IPS-18a (cell line): ENCODE results near the gene DST.

Source experiments
- H3K27ac ChIP-seq: one replicate; pipeline ENCODE4 v1.5.1; 2013; ENCODE audit warnings: low read length
- H3K27me3 ChIP-seq: one replicate; pipeline ENCODE4 v1.6.1; 2013; ENCODE audit warnings: mild to moderate bottlenecking, low read length; ENCODE audit not compliant: control insufficient read depth, insufficient read depth
- H3K36me3 ChIP-seq: one replicate; pipeline ENCODE4 v1.6.1; 2013; ENCODE audit warnings: low read depth, low read length; ENCODE audit not compliant: control insufficient read depth
- H3K4me1 ChIP-seq: one replicate; pipeline ENCODE4 v1.6.1; 2013; ENCODE audit warnings: low read depth, low read length; ENCODE audit not compliant: control insufficient read depth
- H3K4me3 ChIP-seq: one replicate; pipeline ENCODE4 v1.5.1; 2013; ENCODE audit warnings: low read length
- H3K9ac ChIP-seq: one replicate; pipeline ENCODE4 v1.6.1; 2013; ENCODE audit warnings: mild to moderate bottlenecking, low read length, moderate library complexity
- H3K9me3 ChIP-seq: one replicate; pipeline ENCODE4 v1.6.1; 2013; ENCODE audit warnings: low read depth, low read length; ENCODE audit not compliant: control insufficient read depth

Gene DST

DNA sequence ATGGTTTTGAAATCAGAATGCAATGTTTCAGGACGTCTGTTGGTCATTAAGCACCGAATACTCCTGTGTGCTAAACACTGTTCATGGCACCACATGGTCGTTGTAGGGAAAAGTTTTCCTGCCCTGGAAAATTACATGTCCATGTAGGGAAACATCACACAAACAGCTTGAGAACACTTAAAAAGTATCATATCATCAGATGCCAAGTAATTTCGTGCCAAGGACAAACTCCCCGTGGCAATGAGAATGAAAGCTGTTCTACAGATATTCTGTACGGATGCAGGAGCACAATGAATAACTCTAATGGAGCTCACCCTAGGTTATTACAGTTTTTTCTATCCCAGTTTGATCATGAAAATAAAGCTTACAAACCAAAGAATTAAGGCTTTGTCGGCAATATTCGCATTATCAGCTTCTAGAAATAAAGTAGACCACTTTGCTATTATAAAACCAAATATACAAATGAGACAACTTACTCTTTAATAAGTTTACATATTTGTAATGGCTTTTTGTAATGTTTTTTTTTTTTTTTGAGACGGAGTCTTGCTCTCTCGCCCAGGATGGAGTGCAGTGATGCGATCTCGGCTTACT is 4.6 kb upstream of the DST start:
- H3K4me3 ChIP-seq = no peak overlapping the region
- no peaks in the 10 kb centered on the region for H3K27me3 ChIP-seq
- no peaks in the 10 kb centered on the region for H3K9me3 ChIP-seq
- peaks cover 7% of the 10 kb centered on the region for H3K4me1 ChIP-seq
- peaks cover 38% of the 10 kb centered on the region for H3K36me3 ChIP-seq
- H3K27ac ChIP-seq = no peak overlapping the region
- no peak overlapping the region for H3K9ac ChIP-seq

GRCh38 chr6:56644366-56644765 is 1.7 kb upstream of the DST start:
- peaks cover 53% of the 10 kb centered on the region for H3K36me3 ChIP-seq
- H3K4me1 ChIP-seq = no peaks in the 10 kb centered on the region
- H3K9ac ChIP-seq = no peak overlapping the region

GRCh38 chr6:56643379-56644089 is 845 bp upstream of the DST start:
- Histone ChIP-seq H3K27me3 (no peaks in the 10 kb centered on the region), H3K4me3 (no peak overlapping the region), H3K9ac (no peak overlapping the region), H3K4me1 (no peaks in the 10 kb centered on the region), H3K9me3 (no peaks in the 10 kb centered on the region), H3K27ac (no peak overlapping the region), H3K36me3 (peaks cover 58% of the 10 kb centered on the region)

More at GRCh38 chr6:56644366-56644765, 1.7 kb upstream of the DST start:
- Histone ChIP-seq H3K27ac (no peak overlapping the region), H3K4me3 (no peak overlapping the region), H3K9me3 (no peaks in the 10 kb centered on the region), H3K27me3 (no peaks in the 10 kb centered on the region)

DNA sequence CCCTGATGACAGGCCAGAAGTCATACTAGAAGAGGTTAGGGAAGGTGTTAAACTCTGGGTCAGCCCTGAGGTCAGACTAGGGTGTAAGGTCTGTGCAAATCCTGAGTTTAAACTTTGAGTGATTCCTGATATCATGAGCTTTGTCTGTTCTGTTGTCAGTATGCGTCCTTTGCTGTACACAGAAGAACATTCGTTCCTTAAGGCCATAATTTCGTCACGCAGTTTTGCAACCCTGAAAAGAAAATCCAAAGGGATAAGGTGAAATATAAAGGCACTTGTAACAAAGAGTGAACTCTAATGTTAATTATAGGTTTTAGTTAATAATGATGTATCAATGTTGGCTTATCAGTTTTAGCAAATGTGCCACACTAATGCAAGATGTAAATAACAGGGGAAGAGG is 2.3 kb downstream of the DST start:
- Histone ChIP-seq H3K9me3 (no peaks in the 10 kb centered on the region), H3K4me1 (no peaks in the 10 kb centered on the region), H3K36me3 (peaks cover 43% of the 10 kb centered on the region), H3K27me3 (no peaks in the 10 kb centered on the region), H3K4me3 (no peak overlapping the region), H3K27ac (no peak overlapping the region), H3K9ac (no peak overlapping the region)

DNA sequence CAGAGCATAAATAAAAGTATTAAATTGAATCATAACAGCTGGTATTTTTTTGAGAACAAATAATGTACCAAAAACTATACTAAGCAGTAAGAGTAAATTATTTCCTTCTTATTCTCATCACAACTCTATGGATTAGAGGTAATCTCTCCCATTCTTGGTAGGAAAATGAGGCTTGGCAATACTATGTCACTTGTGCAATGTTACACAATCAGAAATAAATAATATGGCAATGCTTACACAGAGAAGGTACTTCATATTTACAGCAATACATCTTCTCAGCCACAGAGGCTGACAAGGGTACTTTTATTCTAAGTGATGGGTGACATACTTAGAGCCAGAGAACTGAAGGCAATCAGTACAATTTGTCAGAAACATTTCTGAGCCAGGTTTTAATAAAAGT is 3.9 kb downstream of the DST start:
- no peaks in the 10 kb centered on the region for H3K27me3 ChIP-seq
- H3K9ac ChIP-seq = no peak overlapping the region
- H3K27ac ChIP-seq = no peak overlapping the region
- H3K4me1 ChIP-seq = no peaks in the 10 kb centered on the region
- H3K9me3 ChIP-seq = no peaks in the 10 kb centered on the region
- H3K36me3 ChIP-seq = peaks cover 49% of the 10 kb centered on the region
- H3K4me3 ChIP-seq = no peak overlapping the region

- Histone ChIP-seq H3K4me1 (no peaks in the 10 kb centered on the region), H3K27me3 (no peaks in the 10 kb centered on the region), H3K36me3 (peaks cover 55% of the 10 kb centered on the region)
Measured at GRCh38 chr6:56637640-56638039, 5.0 kb downstream of the DST start.

DNA sequence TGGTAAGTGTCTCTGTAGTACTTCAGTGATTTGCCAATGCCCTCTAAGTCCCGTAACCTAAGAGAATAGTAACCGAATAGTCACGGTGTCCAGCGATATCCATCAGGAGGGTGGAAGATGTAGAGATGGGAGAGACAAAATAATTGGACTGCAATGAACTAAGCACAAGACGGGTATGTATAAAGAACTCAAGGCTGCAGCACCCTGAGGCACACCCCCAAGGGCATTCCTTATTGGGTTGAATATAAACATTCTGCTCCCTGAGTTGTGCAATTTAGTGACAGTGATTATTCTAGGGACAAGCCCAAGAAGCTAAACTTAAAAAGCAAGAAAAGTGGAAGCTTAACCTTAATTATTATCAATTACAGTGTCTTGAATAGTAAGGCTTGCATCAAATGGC is 14.6 kb downstream of the DST start:
- Histone ChIP-seq H3K4me1 (no peaks in the 10 kb centered on the region), H3K4me3 (no peak overlapping the region), H3K9ac (no peak overlapping the region)

More at GRCh38 chr6:56637640-56638039, 5.0 kb downstream of the DST start:
- H3K9ac ChIP-seq = no peak overlapping the region
- no peak overlapping the region for H3K4me3 ChIP-seq
- no peaks in the 10 kb centered on the region for H3K9me3 ChIP-seq
- H3K27ac ChIP-seq = no peak overlapping the region

GRCh38 chr6:56625356-56625755 is 17.3 kb downstream of the DST start:
- no peak overlapping the region for H3K9ac ChIP-seq
- no peak overlapping the region for H3K27ac ChIP-seq

More for the DNA sequence above, 14.6 kb downstream of the DST start:
- Histone ChIP-seq H3K27ac (no peak overlapping the region), H3K27me3 (no peaks in the 10 kb centered on the region), H3K36me3 (peaks cover 68% of the 10 kb centered on the region), H3K9me3 (no peaks in the 10 kb centered on the region)

DNA sequence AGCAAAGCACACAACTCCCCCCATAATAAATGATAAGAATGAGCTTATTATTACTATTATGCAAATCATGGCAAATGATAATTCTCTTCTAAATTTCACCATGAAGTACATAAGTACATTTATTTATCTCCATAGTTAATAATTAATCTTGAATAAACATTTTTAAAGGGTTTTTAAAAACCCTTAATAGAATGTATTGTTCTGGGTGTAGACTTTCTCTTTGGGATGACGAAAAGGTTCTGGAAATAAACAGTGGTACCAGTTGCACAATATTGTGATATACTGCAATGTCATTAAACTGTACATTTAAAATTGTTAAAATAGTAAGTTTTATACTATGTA is 18.0 kb downstream of the DST start:
- Histone ChIP-seq H3K4me1 (no peaks in the 10 kb centered on the region), H3K36me3 (peaks cover 52% of the 10 kb centered on the region), H3K4me3 (no peak overlapping the region), H3K9me3 (no peaks in the 10 kb centered on the region), H3K9ac (no peak overlapping the region), H3K27me3 (no peaks in the 10 kb centered on the region), H3K27ac (no peak overlapping the region)

More at GRCh38 chr6:56625356-56625755, 17.3 kb downstream of the DST start:
- no peaks in the 10 kb centered on the region for H3K9me3 ChIP-seq
- H3K4me3 ChIP-seq = no peak overlapping the region
- H3K4me1 ChIP-seq = no peaks in the 10 kb centered on the region
- no peaks in the 10 kb centered on the region for H3K27me3 ChIP-seq
- peaks cover 57% of the 10 kb centered on the region for H3K36me3 ChIP-seq

DNA sequence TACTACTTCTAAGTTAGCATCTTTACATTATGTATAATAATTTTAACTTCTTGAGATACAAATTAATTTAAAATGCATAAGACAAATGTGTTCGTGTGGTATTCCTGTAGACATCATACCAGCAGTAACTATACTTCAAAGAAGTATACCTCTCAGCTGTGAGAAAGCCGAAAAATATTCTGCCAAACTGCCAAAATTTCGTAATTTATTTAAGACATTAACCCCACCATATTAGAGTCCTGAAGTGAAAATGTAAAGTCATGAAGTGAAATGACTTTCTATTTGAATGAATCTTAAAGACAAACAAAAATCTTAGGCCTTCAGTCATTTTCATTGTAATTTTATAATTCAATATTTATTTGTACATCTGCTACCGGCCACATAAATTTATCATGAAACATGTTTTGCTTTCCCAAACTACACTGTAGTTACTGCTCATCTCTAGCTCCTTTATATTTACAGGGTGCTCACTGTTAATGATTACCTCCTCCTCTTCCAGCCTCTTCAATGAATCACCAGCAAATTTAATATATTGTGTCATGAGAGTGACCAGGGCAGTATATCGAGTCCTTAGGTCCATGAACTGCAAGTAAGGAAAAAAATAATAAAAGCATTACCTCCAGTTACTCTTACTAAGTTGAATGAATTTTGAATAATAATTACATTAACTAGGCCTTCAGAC is 18.5 kb downstream of the DST start:
- Histone ChIP-seq H3K27ac (no peak overlapping the region), H3K4me1 (no peaks in the 10 kb centered on the region), H3K9ac (no peak overlapping the region), H3K4me3 (no peak overlapping the region), H3K36me3 (peaks cover 51% of the 10 kb centered on the region), H3K27me3 (no peaks in the 10 kb centered on the region), H3K9me3 (no peaks in the 10 kb centered on the region)

GRCh38 chr6:56620229-56620868 is 22.3 kb downstream of the DST start:
- H3K27me3 ChIP-seq = no peaks in the 10 kb centered on the region
- no peaks in the 10 kb centered on the region for H3K9me3 ChIP-seq
- no peaks in the 10 kb centered on the region for H3K4me1 ChIP-seq
- H3K36me3 ChIP-seq = peaks cover 42% of the 10 kb centered on the region
- H3K4me3 ChIP-seq = no peak overlapping the region
- H3K9ac ChIP-seq = no peak overlapping the region
- no peak overlapping the region for H3K27ac ChIP-seq
